ENCODE results near the gene PPIB. TPM values are rescaled to one million over a fixed set of nuclear protein-coding genes. Genes with fewer than 3 reads are reported as not detected.

The PPIB gene
- total RNA-seq, 4 donors from 2014 or later: 1,046 to 3,819 (median 1,394) TPM

GRCh38 chr15:64138331-64138941 is 24.4 kb downstream of the PPIB start:
- DNase-seq: no peak
- Histone ChIP-seq H3K4me1 (peaks cover 15% of the 10 kb centered on the region in 2 donors), H3K27ac (no peak overlapping the region), H3K9me3 (no peaks in the 10 kb centered on the region), H3K27me3 (no peaks in the 10 kb centered on the region), H3K4me3 (replicated peaks in 1 of 3) (no peak overlapping the region), H3K36me3 (peaks cover 51 to 56% of the 10 kb centered on the region in 2 donors)
- TF ChIP-seq POLR2A (IDR thresholded peaks at IDR 0.05): no peak
- TF ChIP-seq CTCF (IDR thresholded peaks at IDR 0.05): no peak
- WGBS, 2 donors: 93 to 95% methylated on average over 4 of the region's 4 CpGs
- intact Hi-C loops (cut with DNase I): no loop called here

- Histone ChIP-seq H3K27ac (peak overlapping the region in 2 of 3 donors; percentile 7 to 29), H3K4me3 (replicated peaks in 1 of 3) (no peak overlapping the region), H3K4me1 (peaks cover 21 to 26% of the 10 kb centered on the region in 2 donors), H3K27me3 (no peaks in the 10 kb centered on the region), H3K9me3 (no peaks in the 10 kb centered on the region), H3K36me3 (peaks cover 52 to 55% of the 10 kb centered on the region in 2 donors)
- WGBS, 2 donors: 84% methylated on average over 4 to 8 of the region's 8 CpGs
- TF ChIP-seq CTCF (IDR thresholded peaks at IDR 0.05) (no peak), POLR2A (IDR thresholded peaks at IDR 0.05) (no peak)
- intact Hi-C loops (cut with DNase I): no loop called here
- no peak for DNase-seq
Observed at GRCh38 chr15:64137226-64137833, 25.5 kb downstream of the PPIB start.

- H3K4me3 ChIP-seq (replicated peaks in 1 of 3): no peak overlapping the region
- intact Hi-C loops (cut with DNase I): no loop called here
- 96 to 98% methylated on average over 7 of the region's 7 CpGs for WGBS, 2 donors
- TF ChIP-seq POLR2A (IDR thresholded peaks at IDR 0.05): no peak
- no peak for TF ChIP-seq CTCF (IDR thresholded peaks at IDR 0.05)
- H3K27ac ChIP-seq: peak overlapping the region in 2 of 3 donors; percentile 9 to 29
- H3K9me3 ChIP-seq: no peaks in the 10 kb centered on the region
- H3K4me1 ChIP-seq: peaks cover 31 to 36% of the 10 kb centered on the region in 2 donors
- peaks cover 59 to 60% of the 10 kb centered on the region in 2 donors for H3K36me3 ChIP-seq
- no peak for DNase-seq
- no peaks in the 10 kb centered on the region for H3K27me3 ChIP-seq
Observed at GRCh38 chr15:64136347-64136746, 26.5 kb downstream of the PPIB start.

- H3K27ac ChIP-seq: peak overlapping the region; percentile 81 to 99 (median 96)
- 26 to 56% methylated on average over 7 to 9 of the region's 9 CpGs for WGBS, 2 donors
- no peak overlapping the region for H3K4me3 ChIP-seq (replicated peaks in 1 of 3)
- DNase-seq: peak; percentile 95
- TF ChIP-seq CTCF (IDR thresholded peaks at IDR 0.05) (no peak), POLR2A (IDR thresholded peaks at IDR 0.05) (peak in 1 of 2 donors; percentile 39)
- peaks cover 65 to 75% of the 10 kb centered on the region in 2 donors for H3K36me3 ChIP-seq
- peaks cover 46 to 55% of the 10 kb centered on the region in 2 donors for H3K4me1 ChIP-seq
- H3K9me3 ChIP-seq: no peaks in the 10 kb centered on the region
- H3K27me3 ChIP-seq: no peaks in the 10 kb centered on the region
- intact Hi-C loops (cut with DNase I): no loop called here
Observed at GRCh38 chr15:64134345-64134829, 28.4 kb downstream of the PPIB start.
